Fibroblast of villous mesenchyme (primary cell): Measurements from ENCODE around the gene PTPRN2. TPM values are rescaled to one million over a fixed set of nuclear protein-coding genes. Genes with fewer than 3 reads are reported as not detected.
"Not testable (repeated sequence)": the region's sequence is repeated elsewhere in the genome, so short reads cannot be mapped to it uniquely, and the experiment has no call there.

ENCODE experiments used
- DNase-seq: peaks from one replicate; pipeline ENCODE4 v3.0.0-alpha.2; 2010; ENCODE audit warnings: low read depth
- H3K4me3 ChIP-seq: 2 replicates; pipeline ENCODE4 v1.5.1; 2011; ENCODE audit warnings: low read depth, mild to moderate bottlenecking, low read length
- total RNA-seq: library from RNA; depleted of rRNA; stranded (reverse); fragments of >200 nt; gene quantifications from 2 replicates; pipeline ENCODE4 v1.2.3, GENCODE V29; 2012
- TF ChIP-seq, protein P1 (sequence below): IDR thresholded peaks from 2 replicates; pipeline ENCODE4 v1.5.1; 2012; ENCODE audit warnings: low read depth, mild to moderate bottlenecking, low read length; ENCODE audit not compliant: insufficient read depth

Gene PTPRN2
- total RNA-seq, 1 donor: not detected

DNA sequence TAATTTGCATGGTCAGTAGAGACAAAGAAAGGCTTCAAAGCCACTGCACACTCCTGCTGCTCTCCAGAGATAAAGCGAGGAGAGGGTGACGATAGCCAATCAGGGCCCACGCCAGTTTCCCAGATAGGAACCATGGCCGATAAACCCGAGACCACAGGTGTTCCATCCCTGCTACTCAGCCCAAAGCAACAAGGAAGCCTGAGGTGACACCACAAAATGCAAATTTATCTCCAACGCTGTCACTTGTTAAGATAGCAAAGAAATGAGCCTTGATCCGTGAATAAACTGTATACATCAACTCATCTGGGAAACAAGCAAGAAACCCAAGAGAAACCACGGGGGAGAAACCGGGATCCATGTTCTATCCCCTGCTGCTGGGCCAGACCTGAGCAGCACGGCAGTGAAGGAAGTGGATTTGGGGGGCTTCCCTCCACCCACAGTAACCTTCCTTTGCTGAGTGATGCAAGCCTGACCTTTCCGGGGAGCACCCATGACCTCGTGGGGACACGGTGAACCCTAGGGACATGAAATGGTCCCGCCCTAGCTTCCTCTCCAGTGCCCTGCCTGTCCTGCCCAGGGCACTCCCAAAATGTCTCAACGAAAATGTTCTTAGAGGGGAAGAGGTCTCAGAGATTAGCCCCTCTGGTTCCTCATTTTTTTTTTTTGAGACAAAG is 164.6 kb downstream of the PTPRN2 start:
- TF ChIP-seq, protein P1, sequence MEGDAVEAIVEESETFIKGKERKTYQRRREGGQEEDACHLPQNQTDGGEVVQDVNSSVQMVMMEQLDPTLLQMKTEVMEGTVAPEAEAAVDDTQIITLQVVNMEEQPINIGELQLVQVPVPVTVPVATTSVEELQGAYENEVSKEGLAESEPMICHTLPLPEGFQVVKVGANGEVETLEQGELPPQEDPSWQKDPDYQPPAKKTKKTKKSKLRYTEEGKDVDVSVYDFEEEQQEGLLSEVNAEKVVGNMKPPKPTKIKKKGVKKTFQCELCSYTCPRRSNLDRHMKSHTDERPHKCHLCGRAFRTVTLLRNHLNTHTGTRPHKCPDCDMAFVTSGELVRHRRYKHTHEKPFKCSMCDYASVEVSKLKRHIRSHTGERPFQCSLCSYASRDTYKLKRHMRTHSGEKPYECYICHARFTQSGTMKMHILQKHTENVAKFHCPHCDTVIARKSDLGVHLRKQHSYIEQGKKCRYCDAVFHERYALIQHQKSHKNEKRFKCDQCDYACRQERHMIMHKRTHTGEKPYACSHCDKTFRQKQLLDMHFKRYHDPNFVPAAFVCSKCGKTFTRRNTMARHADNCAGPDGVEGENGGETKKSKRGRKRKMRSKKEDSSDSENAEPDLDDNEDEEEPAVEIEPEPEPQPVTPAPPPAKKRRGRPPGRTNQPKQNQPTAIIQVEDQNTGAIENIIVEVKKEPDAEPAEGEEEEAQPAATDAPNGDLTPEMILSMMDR: no peak
- DNase-seq: no peak
- H3K4me3 ChIP-seq: no peak overlapping the region

DNA sequence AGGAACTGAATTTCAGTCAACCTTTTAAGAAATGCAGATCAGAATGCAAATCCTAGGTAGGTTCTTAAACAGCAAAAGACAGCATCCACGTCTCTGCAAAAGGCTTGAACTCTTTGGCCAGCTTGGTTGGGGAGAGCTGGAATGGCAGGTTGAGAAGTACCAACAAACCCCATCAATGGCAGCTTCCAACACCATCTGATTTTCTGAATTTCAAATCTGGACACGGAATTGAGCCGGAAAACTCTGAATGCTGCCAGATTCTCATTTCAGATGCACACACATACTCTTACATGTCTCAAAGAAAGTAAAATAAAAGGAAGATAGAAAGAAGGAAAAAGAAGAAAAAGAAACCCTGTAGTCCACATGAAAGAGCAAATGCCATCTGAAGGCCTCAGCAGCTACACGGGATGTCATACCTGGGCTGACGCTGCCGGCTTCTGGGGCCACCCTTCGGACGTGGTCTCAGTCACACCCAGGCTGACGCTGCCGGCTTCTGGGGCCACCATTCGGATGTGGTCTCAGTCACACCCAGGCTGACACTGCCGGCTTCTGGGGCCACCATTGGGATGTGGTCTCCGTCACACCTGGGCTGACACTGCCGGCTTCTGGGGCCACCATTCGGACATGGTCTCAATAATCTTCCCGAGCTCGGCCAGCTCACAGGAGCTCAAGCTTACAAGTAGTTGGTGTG is 165.3 kb downstream of the PTPRN2 start:
- TF ChIP-seq, protein P1: no peak
- H3K4me3 ChIP-seq: no peak overlapping the region

DNA sequence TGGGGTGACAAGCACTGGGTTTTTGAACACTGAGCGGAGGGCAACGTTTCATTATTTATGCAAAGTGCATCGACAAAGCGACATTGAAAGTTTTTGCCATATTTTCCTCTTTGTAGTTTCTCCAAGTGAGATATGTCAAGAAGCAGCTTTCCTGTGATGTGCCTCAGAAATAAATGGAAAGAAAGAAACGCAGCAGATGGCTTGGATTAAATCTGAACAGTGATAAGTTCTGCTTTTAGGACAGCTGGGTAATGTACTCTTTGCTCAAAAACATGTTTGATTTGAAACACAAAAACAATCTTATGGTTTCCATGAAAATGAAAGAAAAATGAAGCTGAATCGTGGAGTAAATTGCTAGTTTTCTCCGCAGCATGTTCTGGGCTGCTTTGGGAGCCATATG is 166.3 kb downstream of the PTPRN2 start:
- no peak for DNase-seq
- TF ChIP-seq, protein P1: no peak
- H3K4me3 ChIP-seq: no peak overlapping the region

More for the DNA sequence above, 165.3 kb downstream of the PTPRN2 start:
- no peak for DNase-seq

- TF ChIP-seq, protein P1: no peak
- no peak for DNase-seq
- H3K4me3 ChIP-seq: no peak overlapping the region
These were observed 166.9 kb downstream of the PTPRN2 start for GRCh38 chr7:158420591-158421340.

- no peak for DNase-seq
- TF ChIP-seq, protein P1: no peak
- no peak overlapping the region for H3K4me3 ChIP-seq
These were observed 168.3 kb downstream of the PTPRN2 start for GRCh38 chr7:158419238-158419785.

DNA sequence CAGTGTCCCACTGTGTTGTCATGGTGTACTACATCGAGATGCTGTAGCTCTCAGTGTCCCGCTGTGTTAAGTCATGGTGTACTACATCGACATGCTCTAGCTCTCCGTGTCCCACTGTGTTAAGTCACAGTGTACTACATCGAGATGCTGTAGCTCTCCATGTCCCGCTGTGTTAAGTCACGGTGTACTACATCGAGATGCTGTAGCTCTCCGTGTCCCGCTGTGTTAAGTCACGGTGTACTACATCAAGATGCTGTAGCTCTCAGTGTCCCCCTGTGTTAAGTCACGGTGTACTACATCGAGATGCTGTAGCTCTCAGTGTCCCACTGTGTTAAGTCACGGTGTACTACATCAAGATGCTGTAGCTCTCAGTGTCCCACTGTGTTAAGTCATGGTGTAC is 169.2 kb downstream of the PTPRN2 start:
- DNase-seq, H3K4me3 ChIP-seq: not testable (repeated sequence)

DNA sequence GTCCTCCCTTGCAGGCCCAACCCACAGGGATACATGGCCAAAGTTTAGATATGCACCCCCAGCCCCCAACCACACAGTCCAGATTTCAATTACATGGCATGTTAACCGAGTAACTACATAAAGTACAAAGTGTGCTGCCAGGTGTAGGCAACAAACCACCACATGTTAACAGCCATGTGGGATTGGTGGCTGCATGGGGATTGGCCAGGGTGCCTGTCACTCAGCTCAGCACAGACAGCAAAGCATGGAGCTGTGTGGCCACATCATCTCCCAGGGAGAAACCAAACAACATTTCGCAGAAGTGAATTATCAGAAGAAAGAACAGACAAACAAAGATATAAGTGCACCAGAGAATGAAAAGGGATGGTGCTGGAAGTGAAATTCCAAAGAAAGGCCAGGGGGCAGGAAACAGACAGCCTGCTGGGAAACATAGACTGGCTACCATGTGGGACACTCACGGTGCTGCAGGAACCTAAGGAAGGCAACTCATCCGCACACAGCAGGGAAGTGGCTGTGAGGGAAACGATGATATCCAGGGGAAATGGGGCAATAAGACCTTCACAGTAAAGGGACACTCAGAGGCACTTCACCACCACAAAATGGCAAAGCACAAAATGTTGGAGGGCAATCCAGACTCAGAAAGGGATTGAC is 171.2 kb downstream of the PTPRN2 start:
- H3K4me3 ChIP-seq: no peak overlapping the region
- no peak for DNase-seq
- TF ChIP-seq, protein P1: no peak
